GM19438 (cell line): Measurements from ENCODE around the gene TENT4A.

Experiments
- ATAC-seq: cut with Tn5 transposase; IDR thresholded peaks from one replicate; pipeline ENCODE4 v1.9.1; 2021; ENCODE audit warnings: low read depth; ENCODE audit not compliant: unreplicated experiment

TENT4A gene

DNA sequence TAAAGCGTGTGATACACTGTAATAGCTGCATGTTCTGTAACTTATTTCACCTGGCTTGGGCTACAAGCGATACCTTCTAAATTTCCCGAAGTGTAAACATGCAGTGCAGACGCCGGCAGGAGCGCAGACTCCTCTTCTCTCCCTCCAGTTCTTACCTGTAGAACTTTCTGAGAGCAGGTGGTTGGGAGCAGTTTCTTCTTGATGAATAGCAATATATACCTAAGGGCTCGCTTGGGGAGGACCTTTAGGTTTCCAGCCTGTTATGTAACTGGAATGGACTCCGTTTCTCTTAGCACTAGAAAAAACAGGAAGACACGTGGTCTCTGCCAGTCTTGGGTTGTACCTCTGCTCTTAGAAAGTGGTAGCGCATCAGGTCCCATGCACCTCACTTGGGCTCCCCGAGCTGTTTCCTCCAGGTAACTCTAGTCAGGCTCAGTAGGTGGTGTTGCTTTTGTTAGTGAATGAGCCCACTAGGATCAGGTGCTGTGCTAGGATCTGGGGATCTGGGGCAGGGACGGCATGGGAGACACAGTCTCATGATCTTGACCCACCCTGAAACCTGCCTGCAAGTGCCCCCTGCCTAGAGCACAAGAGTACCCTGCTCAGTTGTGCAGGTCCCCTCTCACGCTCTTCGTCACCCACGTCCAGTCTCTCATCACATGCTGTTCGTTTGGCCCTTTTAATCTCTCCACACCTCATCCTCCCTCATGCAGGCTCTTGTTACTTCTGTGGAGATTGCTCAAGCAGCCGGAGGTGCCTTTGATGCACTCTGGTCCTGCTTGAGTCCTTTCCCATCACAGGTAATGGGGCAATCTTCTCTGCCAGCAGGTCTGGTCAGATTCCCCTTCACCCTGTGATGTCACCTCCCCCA, 2.8 kb downstream of the TENT4A start:
- no peak for ATAC-seq

DNA sequence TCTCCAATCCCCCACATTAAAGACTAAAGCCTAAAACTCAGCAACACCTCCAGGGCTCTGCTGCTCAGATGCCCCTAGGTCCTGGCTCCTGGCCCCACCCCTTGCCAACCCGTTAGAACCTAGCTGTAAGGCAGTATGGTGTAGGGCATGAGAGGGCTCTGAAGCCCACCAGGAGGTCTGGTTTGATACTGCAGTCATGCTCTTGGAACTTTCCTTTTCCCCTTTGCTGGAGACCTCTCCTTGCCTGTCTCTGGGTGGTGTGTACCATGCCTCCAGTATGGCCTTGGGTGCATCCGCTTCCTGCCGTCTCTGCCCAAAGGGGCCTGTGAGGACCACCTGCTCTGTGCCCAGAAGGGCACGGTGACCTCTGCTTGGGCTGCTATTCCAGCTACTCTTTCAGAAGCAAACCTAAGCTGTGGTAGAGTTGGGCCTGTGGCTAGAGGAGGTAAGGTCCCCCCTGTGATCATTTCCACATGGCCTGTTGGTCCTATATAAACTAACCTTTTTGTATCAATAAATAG, 3.5 kb downstream of the TENT4A start:
- ATAC-seq, result no peak

DNA sequence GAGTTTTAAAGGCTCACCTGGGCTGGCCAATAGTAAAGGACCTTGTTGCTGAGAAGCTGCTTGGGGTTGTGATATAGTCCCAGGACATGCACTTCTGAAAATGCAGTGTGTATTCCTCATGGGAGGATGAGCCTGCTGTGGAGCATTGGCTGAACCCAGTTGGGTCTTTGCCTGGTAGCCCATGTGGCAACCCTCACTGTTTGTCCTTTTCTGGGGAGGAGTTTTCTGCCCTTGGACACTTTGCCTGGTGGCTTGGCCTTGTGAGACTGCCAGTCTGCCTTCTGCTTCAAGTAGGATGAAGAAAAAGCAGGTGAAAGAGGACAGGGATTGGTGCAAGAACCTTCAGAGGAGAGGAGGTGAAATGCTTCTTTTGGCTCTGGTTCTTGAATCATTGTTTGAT, 4.0 kb downstream of the TENT4A start:
- no peak for ATAC-seq

DNA sequence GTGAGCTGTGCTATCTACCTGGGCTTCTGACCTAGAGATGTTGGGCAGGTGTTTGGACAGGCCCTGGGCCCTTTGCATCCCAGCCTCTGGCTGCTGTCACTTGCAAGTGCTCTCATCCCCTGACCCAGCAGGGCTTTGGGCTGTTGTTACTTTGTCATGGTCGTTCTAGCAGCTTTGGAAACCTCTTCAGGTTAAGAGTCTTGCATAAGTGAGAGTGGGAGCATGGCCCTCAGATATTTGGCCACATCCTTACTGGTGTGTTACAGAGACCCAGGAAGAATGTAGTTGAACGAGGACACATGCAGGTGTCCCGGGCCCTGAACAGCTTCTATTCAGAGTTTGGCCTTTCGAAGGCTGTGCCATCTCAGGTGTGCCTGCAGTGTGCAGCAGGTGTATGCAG, 4.5 kb downstream of the TENT4A start:
- ATAC-seq, result no peak

- ATAC-seq, result no peak
Observed at GRCh38 chr5:6718161-6718681, 5.0 kb downstream of the TENT4A start.

DNA sequence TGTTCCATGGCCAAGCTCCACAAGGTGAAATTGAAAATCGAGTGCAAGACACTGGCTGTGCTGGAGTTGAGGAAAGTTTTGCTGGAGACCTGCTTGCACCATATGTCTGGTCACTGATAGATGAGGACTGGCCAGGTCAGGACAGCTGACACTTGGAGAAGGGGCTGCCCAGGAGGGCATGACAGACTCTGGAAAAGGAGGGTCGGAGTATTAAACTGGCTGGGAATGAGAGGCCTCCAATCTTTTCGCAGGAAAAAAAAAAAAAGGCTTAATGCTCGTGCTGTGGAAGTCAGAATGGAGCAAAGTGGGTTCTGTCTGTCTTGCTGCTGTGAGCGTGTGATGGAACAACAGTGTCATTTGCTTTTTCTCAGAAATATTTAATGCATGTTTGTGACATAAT, 5.5 kb downstream of the TENT4A start:
- no peak for ATAC-seq

DNA sequence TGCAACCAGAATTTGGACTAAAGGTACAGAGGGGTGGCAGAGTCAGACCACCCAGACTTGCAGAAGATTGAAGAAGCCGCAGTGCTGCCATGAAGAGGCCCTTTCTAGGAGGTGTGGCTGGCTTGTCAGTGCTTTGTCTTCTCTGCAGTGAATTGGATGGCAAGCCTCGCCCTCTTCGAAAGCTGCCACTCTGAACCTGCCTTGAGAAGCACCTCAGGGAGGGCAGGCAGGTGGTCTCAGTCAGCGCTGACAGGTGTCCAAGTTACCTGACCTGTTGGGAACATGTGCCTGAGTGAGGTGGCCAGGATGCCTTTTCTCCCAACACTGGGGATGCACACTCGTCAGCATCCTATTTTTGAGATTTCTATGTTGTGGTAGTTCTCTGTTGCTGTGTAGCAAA, 6.2 kb downstream of the TENT4A start:
- no peak for ATAC-seq

DNA sequence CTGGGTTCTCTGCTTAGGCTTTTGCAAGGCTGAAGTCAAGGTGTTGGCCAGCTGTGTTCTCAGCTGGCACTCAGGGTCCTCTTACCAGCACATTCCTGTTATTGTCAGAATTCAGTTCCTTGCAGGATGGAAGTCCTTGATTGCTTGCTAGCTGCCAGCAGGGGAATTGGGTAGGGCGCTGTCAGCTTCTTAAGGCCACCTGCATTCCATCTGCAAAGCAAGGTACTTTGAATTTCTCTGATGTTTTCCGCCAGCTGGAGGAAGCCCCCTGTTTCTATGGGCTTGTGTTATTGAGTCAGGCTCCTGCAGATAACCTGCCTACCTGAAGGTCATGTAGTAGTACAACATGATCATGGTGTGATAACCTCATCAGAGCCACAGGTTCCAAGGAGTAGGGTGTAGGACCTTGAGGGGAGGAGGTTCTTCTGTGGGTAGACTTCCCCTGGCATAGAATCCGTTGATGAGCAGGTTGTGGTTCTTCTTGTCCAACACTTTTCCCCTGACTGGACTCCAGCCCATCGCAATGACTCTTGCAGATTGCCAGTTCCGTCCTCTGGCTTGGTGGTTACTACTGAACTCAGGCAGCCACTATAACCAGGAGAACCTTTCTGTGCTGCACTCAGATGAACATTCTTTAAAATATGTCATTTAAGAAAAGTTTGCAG, 6.8 kb downstream of the TENT4A start:
- ATAC-seq, result no peak

DNA sequence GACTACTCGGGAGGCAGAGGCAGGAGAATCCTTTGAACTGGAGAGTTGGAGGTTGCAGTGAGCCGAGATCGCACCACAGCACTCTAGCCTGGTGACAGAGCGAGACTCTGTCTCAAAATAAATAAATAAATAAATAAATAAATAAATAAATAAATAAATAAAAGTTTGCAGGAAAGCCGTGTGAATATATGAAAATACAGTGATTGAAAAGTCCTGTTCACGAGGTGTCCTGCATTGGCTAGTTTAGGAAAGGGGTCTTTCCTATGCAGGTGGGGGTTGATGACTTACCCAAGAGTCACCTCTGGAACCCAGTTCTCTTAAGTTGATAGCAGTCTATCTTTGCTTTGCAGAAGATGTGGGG, 7.3 kb downstream of the TENT4A start:
- ATAC-seq, result no peak

DNA sequence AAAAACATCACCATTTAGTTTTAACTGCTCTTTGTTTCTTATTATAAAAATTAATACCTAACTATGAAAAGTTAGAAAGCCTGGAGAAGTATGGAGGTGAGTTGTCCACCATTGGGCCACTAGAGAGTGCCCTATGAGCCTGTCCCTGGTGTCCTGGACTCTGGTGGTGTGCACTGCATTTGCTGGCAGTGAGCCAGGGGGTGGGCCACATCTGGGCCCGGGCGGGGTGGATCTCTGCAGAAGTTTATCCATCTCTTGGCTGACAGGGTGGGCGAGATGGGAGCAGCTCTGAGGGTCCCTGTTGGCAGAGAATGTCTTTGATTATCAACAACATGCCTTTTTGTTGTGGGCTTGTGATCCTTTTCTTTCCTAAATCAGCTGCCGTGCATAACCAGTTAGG, 8.2 kb downstream of the TENT4A start:
- no peak for ATAC-seq

DNA sequence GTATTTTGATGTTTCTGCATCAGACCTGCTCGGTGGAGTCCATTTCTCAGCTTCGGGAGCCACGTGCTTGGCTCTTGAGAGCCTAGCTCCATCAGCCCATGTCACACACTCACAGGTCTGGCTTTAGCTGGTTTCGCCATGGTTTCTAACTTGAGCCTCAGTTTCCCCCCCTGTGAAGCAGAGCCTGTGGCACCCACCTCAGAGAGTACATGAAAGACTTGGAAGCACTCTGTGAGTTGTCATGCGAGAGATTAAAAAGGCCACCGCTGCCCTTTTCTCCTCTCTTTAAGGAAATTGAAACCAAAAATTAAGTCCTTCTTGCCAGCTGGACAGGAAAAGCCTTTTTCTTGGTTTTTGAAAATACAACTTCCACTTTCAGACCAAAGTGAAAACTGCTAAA, 8.8 kb downstream of the TENT4A start:
- ATAC-seq, result peak; percentile 53

GRCh38 chr5:6723122-6723815, 10.0 kb downstream of the TENT4A start:
- no peak for ATAC-seq

GRCh38 chr5:6723816-6724300, 10.6 kb downstream of the TENT4A start:
- ATAC-seq, result no peak

- no peak for ATAC-seq
Observed at GRCh38 chr5:6724321-6724929, 11.2 kb downstream of the TENT4A start.

- no peak for ATAC-seq
Observed at GRCh38 chr5:6725421-6725820, 12.2 kb downstream of the TENT4A start.

- no peak for ATAC-seq
Observed at GRCh38 chr5:6726006-6726405, 12.8 kb downstream of the TENT4A start.

GRCh38 chr5:6727231-6727630, 14.0 kb downstream of the TENT4A start:
- ATAC-seq, result no peak

DNA sequence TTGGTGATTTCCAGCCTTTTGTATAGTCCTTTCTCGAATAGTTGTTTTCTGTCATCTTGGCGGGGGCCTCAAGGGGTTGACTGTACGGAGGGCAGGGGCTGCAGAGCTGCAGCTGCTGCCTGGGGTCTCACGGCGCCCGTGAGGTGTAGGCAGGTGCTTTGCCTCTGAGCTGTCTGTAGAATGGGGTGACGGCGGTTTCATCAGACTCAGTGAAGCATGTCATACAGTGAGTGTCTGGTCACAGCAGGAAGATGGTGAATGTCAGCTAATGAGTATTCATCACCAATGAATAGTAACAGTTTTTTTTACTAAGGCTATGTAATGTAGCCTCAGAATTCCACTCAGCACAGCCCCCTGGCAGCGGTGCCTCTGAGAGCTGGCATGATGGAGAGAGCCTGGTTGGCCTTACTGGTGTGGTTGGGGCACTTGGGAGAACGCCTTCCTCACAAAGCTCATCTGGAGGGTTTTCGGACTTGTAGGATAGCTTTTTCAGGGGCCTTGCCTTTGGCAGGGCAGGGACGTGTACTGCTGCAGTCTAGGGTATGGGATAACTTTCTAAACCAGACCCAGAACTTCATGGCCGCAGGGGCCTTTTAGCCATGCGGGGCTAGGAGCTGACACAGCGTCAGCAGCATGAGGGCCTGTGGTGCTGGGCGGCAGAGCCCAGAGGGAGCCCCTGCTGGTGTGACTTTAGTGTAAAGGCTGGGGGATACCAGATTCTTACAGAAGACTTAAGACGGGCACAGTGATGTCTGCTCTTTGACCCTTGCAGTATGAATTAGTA, 15.0 kb downstream of the TENT4A start:
- ATAC-seq, result peak; percentile 62

DNA sequence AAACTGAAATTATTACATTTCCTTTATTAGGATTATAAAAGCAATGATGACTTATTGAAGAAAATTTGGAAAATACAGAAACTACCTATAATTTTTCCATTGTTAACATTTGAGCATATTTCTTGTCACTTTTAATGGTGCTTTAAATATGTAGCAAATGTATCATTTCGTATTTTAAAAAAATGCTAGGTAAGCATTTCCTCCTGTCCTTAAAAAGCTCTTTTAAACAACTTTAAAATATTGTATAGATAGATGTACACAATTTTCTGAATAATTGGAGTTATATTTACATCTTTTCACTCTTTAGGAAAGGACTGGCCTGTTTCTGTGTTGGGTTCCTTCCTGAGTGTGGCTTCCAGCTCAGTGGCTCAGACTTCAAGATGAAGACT, 15.6 kb downstream of the TENT4A start:
- no peak for ATAC-seq
